Spleen (tissue), 11 donors: ENCODE measurements around the gene C11orf21. TPM values are rescaled to one million over a fixed set of nuclear protein-coding genes. Genes with fewer than 3 reads are reported as not detected.

Experiments
- DNase-seq: peaks from one replicate; pipeline ENCODE4 v3.0.0-alpha.2; 2020
- H3K27ac ChIP-seq, 8 donors: fragments of 200-600 bp; sonication (generic) in 7 of 8; 1 replicate in 4 of 8; 2 replicates in 4 of 8; pipeline versions ENCODE4 v1.5.0 to v1.8.0; 2016 to 2021; ENCODE audit warnings: inconsistent platforms in 4 of 8, mild to moderate bottlenecking in 4 of 8, moderate library complexity in 1 of 8
- H3K27me3 ChIP-seq, 7 donors: fragments of 200-600 bp; sonication (generic) in 6 of 7; replicated peaks in 1 of 7; 1 replicate in 4 of 7; 2 replicates in 3 of 7; pipeline versions ENCODE4 v1.5.0 to v1.8.0; 2016 to 2021; ENCODE audit warnings: inconsistent platforms in 3 of 7, mild to moderate bottlenecking in 1 of 7
- H3K36me3 ChIP-seq, 6 donors: fragments of 200-600 bp; sonication (generic) in 5 of 6; 1 replicate in 4 of 6; 2 replicates in 2 of 6; pipeline versions ENCODE4 v1.5.0 to v1.8.0; 2016 to 2021; ENCODE audit warnings: inconsistent platforms in 2 of 6
- H3K4me1 ChIP-seq, 6 donors: fragments of 200-600 bp; sonication (generic) in 5 of 6; 1 replicate in 3 of 6; 2 replicates in 3 of 6; pipeline versions ENCODE4 v1.5.0 to v1.8.0; 2016 to 2021; ENCODE audit warnings: inconsistent platforms in 3 of 6
- H3K4me3 ChIP-seq, 8 donors: fragments of 200-600 bp; sonication (generic) in 7 of 8; 1 replicate in 4 of 8; 2 replicates in 4 of 8; pipeline versions ENCODE4 v1.5.0 to v1.8.0; 2016 to 2021; ENCODE audit warnings: inconsistent platforms in 4 of 8, mild to moderate bottlenecking in 4 of 8, moderate library complexity in 2 of 8
- H3K9me3 ChIP-seq, 8 donors: fragments of 200-600 bp; sonication (generic) in 7 of 8; 1 replicate in 4 of 8; 2 replicates in 4 of 8; pipeline versions ENCODE4 v1.5.0 to v1.8.0; 2016 to 2021; ENCODE audit warnings: inconsistent platforms in 4 of 8
- POLR2A ChIP-seq, 3 donors: fragments of 450-650 bp; IDR thresholded peaks; one replicate each; pipeline ENCODE4 v1.5.1; 2017; ENCODE audit warnings: antibody characterized with exemption in 3 of 3, mild to moderate bottlenecking in 1 of 3
- POLR2AphosphoS5 ChIP-seq, 3 donors: sonication (generic); formaldehyde crosslinking; IDR thresholded peaks; one replicate each; pipeline ENCODE4 v1.5.1; 2017; ENCODE audit warnings: antibody characterized with exemption in 3 of 3
- WGBS, 5 donors: extraction: QIAGEN DNeasy Blood & Tissue Kit in 3 of 5; methylation state at CpG; one replicate each; pipeline versions ENCODE4 v1.1.5 to v1.1.7; 2013 to 2018; 5-methylcytosine and 5-hydroxymethylcytosine counted together
- intact Hi-C: fragments of 100-400 bp; cut with DNase I; formaldehyde crosslinking; loops from one replicate; pipeline ENCODE4 v1.15.0; 2023; ENCODE audit warnings: low total_unique reads
- polyA plus RNA-seq, 3 donors: library from polyadenylated mRNA; stranded (reverse); fragments of 200-250 nt; gene quantifications; one replicate each; pipeline ENCODE4 v1.2.1, GENCODE V29; 2013
- total RNA-seq, 7 donors: library from RNA; depleted of rRNA in 3 of 7; stranded (reverse); fragments of >200 nt in 3 of 7; fragmentation: NEBNext Ultra II Directional in 4 of 7; extraction: Animal tissue kit (Norgen Biotek cat#: 25700) in 4 of 7; gene quantifications; one replicate each; pipeline versions ENCODE4 v1.1.0 to v1.2.1, GENCODE V29; 2016 to 2021
- TF ChIP-seq, protein P1 (sequence below), 11 experiments: fragments of 200-600 bp in 7 of 11; fragments of 450-650 bp in 4 of 11; sonication (generic) in 4 of 11; IDR thresholded peaks in 8 of 11; conservative IDR thresholded peaks in 3 of 11; 1 replicate in 7 of 11; 2 replicates in 4 of 11; pipeline versions ENCODE4 v1.4.0 to v1.8.0; 2016 to 2021; ENCODE audit warnings: antibody characterized with exemption in 11 of 11, inconsistent platforms in 4 of 11, mild to moderate bottlenecking in 1 of 11
- donor health status: healthy with polysubstance abuse.
- donor health status: DM: no; HTN: no; CAD: no; lungs with moderate emphysema.
- donor health status: DM: no; HTN: no; CAD: no.
- donor health status: Bipolar disorder and iron deficiency.
- donor health status: healthy.
- donor health status: DM: no; HTN: no; CAD: no.
- donor health status: DM: yes; HTN: yes; CAD: no.

The C11orf21 gene
- total and polyA plus RNA-seq, 10 donors = 8.6 to 24.9 (median 17.1) TPM

DNA sequence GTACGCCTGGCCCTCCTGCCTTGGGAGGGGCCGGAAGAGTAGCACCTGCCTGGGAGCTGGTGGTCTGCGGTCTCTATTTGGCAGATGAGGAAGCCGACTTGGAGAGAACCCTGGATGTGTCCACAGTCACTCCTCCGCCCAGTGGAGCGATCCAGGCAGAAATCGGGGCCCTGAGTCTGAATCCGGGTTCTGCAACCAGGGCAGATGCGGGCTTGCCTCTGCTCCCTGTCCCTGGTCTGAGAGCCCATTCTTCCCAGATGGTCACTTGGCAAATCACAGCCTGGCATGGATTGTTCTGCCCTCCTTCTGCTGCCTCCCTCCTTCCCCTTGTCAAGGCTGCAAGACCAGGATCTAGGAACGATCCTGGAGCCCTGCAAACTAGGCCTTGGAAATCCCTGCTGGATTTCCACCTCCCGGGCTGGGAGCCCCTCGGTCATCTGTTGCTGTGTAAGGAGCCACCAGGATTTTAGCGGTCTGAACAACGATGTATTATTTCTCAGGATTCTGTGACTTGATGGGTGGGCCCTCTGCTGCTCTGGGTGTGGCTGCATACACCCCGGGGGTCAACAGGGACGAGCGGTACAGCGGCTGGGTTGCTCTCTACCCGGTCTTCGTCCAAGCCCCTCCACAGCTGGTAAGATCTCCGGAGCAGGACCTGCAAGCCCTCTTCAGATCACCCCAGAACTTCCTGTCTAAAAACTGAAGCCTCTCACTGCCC lies 29.3 kb downstream of the C11orf21 start:
- Histone ChIP-seq H3K4me1 (peaks cover 11 to 44% (median 33%) of the 10 kb centered on the region in 6 donors), H3K27me3 (peaks cover 7 to 63% (median 40%) of the 10 kb centered on the region in 7 donors), H3K27ac (no peak overlapping the region), H3K4me3 (no peak overlapping the region), H3K9me3 (no peaks in the 10 kb centered on the region), H3K36me3 (no peaks in the 10 kb centered on the region)
- no peak for DNase-seq
- TF ChIP-seq, protein P1, sequence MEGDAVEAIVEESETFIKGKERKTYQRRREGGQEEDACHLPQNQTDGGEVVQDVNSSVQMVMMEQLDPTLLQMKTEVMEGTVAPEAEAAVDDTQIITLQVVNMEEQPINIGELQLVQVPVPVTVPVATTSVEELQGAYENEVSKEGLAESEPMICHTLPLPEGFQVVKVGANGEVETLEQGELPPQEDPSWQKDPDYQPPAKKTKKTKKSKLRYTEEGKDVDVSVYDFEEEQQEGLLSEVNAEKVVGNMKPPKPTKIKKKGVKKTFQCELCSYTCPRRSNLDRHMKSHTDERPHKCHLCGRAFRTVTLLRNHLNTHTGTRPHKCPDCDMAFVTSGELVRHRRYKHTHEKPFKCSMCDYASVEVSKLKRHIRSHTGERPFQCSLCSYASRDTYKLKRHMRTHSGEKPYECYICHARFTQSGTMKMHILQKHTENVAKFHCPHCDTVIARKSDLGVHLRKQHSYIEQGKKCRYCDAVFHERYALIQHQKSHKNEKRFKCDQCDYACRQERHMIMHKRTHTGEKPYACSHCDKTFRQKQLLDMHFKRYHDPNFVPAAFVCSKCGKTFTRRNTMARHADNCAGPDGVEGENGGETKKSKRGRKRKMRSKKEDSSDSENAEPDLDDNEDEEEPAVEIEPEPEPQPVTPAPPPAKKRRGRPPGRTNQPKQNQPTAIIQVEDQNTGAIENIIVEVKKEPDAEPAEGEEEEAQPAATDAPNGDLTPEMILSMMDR (IDR thresholded peaks at IDR 0.05 in 8 of 11, conservative IDR thresholded peaks at IDR 0.05 in 3 of 11) = no peak
- TF ChIP-seq POLR2A (IDR thresholded peaks at IDR 0.05) (no peak), POLR2AphosphoS5 (IDR thresholded peaks at IDR 0.05) (no peak)
- intact Hi-C loops = no loop called here
- 75 to 93% (median 88%) methylated on average over 12 to 21 of the region's 21 CpGs for WGBS, 5 donors

DNA sequence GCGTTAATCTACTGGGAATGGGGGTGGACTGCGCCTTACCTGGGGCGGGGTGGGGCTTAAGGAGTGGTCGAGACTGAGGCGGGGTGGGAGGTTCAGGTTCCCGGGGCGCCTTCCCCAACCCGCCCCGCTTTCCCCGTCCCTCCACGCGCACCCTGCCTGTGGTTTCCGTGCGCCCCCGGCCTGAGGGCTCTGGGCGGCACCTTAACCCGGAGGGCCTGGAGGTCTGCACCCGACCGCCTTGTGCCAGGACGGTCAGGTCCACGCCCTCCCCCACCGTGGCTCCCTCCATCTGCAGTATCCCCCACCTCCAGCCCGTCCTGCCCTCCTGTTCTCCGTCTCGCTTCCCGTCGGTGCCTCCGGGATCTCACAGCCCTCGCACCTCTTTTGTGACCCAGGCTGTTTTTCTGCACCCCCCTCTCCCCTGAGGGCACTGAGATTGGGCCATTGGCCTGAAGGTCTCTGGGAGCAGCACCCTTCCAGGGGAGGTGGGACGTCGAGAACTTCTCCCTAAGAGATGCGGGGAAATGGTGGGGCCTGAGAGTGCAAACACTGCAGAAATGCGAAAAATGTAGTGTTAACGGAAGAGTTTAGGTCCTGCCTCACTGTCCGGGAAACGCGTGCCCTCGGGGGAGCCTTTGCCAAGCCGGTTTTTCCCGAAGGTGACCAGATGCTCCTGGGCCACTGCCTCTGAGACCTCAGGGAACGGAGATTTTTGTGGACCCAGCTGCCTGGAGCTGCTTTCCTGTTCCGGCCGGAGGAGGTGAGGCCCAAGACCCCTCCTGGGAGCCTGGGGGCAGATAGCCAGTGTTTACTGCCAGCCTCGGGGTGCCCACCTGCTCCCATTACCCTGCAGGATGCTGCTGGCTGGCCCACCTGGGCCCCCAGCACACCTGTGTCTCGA lies 30.1 kb downstream of the C11orf21 start:
- intact Hi-C loops = no loop called here
- peaks cover 11 to 52% (median 38%) of the 10 kb centered on the region in 6 donors for H3K4me1 ChIP-seq
- 25 to 53% (median 33%) methylated on average over 34 to 45 of the region's 45 CpGs for WGBS, 5 donors
- H3K9me3 ChIP-seq = no peaks in the 10 kb centered on the region
- peak overlapping the region in 6 of 8 donors; percentile 35 to 74 (median 52) for H3K4me3 ChIP-seq
- H3K27ac ChIP-seq = no peak overlapping the region
- H3K36me3 ChIP-seq = no peaks in the 10 kb centered on the region
- TF ChIP-seq POLR2A (IDR thresholded peaks at IDR 0.05) (no peak), POLR2AphosphoS5 (IDR thresholded peaks at IDR 0.05) (no peak)
- TF ChIP-seq, protein P1 (IDR thresholded peaks at IDR 0.05 in 8 of 11, conservative IDR thresholded peaks at IDR 0.05 in 3 of 11) = no peak
- no peak for DNase-seq
- peaks cover 7 to 63% (median 40%) of the 10 kb centered on the region in 7 donors for H3K27me3 ChIP-seq

DNA sequence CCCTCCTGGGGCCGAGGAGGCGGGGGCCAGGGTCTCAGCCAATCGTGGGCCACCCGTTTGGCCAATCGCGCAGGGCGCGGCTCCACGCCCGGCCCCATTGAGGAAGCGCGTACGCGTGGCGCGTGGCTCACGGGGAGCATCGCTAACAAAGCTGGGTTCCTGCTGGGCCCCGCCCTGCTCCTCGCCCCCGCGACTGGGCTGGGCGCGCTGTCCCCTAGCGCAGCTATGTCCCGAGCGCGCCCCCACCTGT lies 30.7 kb downstream of the C11orf21 start:
- H3K27me3 ChIP-seq = peaks cover 7 to 63% (median 40%) of the 10 kb centered on the region in 7 donors
- WGBS, 5 donors = 4 to 15% (median 9%) methylated on average over 20 to 28 of the region's 28 CpGs; no CpG with 5 or more reads in 1 of the 5 donors
- no peak overlapping the region for H3K27ac ChIP-seq
- peak overlapping the region in 7 of 8 donors; percentile 11 to 74 (median 51) for H3K4me3 ChIP-seq
- H3K9me3 ChIP-seq = no peaks in the 10 kb centered on the region
- peak in 1 of 3 donors; percentile 29 for TF ChIP-seq POLR2AphosphoS5 (IDR thresholded peaks at IDR 0.05)
- no peak for TF ChIP-seq POLR2A (IDR thresholded peaks at IDR 0.05)
- TF ChIP-seq, protein P1 (IDR thresholded peaks at IDR 0.05 in 8 of 11, conservative IDR thresholded peaks at IDR 0.05 in 3 of 11) = no peak
- peak; percentile 88 for DNase-seq
- no peaks in the 10 kb centered on the region for H3K36me3 ChIP-seq
- intact Hi-C loops = no loop called here
- H3K4me1 ChIP-seq = peaks cover 13 to 58% (median 44%) of the 10 kb centered on the region in 6 donors
